ENCODE results near the gene TRPM3. TPM values are rescaled to one million over a fixed set of nuclear protein-coding genes. Genes with fewer than 3 reads are reported as not detected.

The TRPM3 gene
- total RNA-seq, 4 donors from 2014 or later: 0.27 to 1.2 (median 0.47) TPM; not detected in 1

- WGBS, 2 donors (ENCODE audit: low coverage in 1 of 2): 87 to 92% methylated on average over 1 of the region's 1 CpG
- ATAC-seq: no peak
Measured at GRCh38 chr9:70556771-70557170, 564.6 kb downstream of the TRPM3 start.

GRCh38 chr9:70554881-70555280 is 566.5 kb downstream of the TRPM3 start:
- Histone ChIP-seq H3K27me3 (no peaks in the 10 kb centered on the region), H3K9me3 (no peaks in the 10 kb centered on the region), H3K27ac (peak overlapping the region; percentile 15 to 81 (median 62)), H3K4me3 (no peak overlapping the region), H3K36me3 (no peaks in the 10 kb centered on the region), H3K4me1 (peaks cover 0 to 21% (median 16%) of the 10 kb centered on the region in 3 donors)
- ATAC-seq: no peak
- WGBS, 2 donors (ENCODE audit: low coverage in 1 of 2): 58 to 64% methylated on average over 2 of the region's 2 CpGs
- TF ChIP-seq POLR2AphosphoS5 (IDR thresholded peaks at IDR 0.05): no peak
- no peak for TF ChIP-seq POLR2A (IDR thresholded peaks at IDR 0.05)
- TF ChIP-seq CTCF (IDR thresholded peaks at IDR 0.05): no peak
- no peak for TF ChIP-seq EP300 (IDR thresholded peaks at IDR 0.05)

More at GRCh38 chr9:70556771-70557170, 564.6 kb downstream of the TRPM3 start:
- Histone ChIP-seq H3K4me3 (no peak overlapping the region), H3K9me3 (no peaks in the 10 kb centered on the region), H3K36me3 (no peaks in the 10 kb centered on the region), H3K4me1 (peaks cover 0 to 21% (median 16%) of the 10 kb centered on the region in 3 donors), H3K27me3 (no peaks in the 10 kb centered on the region), H3K27ac (no peak overlapping the region)
- no peak for TF ChIP-seq POLR2A (IDR thresholded peaks at IDR 0.05)
- TF ChIP-seq POLR2AphosphoS5 (IDR thresholded peaks at IDR 0.05): no peak
- TF ChIP-seq CTCF (IDR thresholded peaks at IDR 0.05): no peak
- TF ChIP-seq EP300 (IDR thresholded peaks at IDR 0.05): no peak

GRCh38 chr9:70553707-70554673 is 567.4 kb downstream of the TRPM3 start:
- ATAC-seq: peak; percentile 73
- no peaks in the 10 kb centered on the region for H3K36me3 ChIP-seq
- H3K27me3 ChIP-seq: no peaks in the 10 kb centered on the region
- no peak overlapping the region for H3K4me3 ChIP-seq
- peaks cover 0 to 21% (median 16%) of the 10 kb centered on the region in 3 donors for H3K4me1 ChIP-seq
- 34 to 40% methylated on average over 4 to 8 of the region's 12 CpGs for WGBS, 2 donors (ENCODE audit: low coverage in 1 of 2)
- peak overlapping the region in 3 of 4 donors; percentile 61 to 81 (median 62) for H3K27ac ChIP-seq
- TF ChIP-seq CTCF (IDR thresholded peaks at IDR 0.05) (no peak), POLR2AphosphoS5 (IDR thresholded peaks at IDR 0.05) (peak; percentile 4), EP300 (IDR thresholded peaks at IDR 0.05) (no peak), POLR2A (IDR thresholded peaks at IDR 0.05) (no peak)
- no peaks in the 10 kb centered on the region for H3K9me3 ChIP-seq

GRCh38 chr9:70552561-70552960 is 568.9 kb downstream of the TRPM3 start:
- Histone ChIP-seq H3K27me3 (no peaks in the 10 kb centered on the region), H3K36me3 (no peaks in the 10 kb centered on the region), H3K4me3 (no peak overlapping the region), H3K9me3 (no peaks in the 10 kb centered on the region), H3K27ac (no peak overlapping the region), H3K4me1 (peaks cover 0 to 21% (median 16%) of the 10 kb centered on the region in 3 donors)
- ATAC-seq: no peak
- TF ChIP-seq EP300 (IDR thresholded peaks at IDR 0.05): no peak
- no peak for TF ChIP-seq POLR2A (IDR thresholded peaks at IDR 0.05)
- TF ChIP-seq POLR2AphosphoS5 (IDR thresholded peaks at IDR 0.05): no peak
- TF ChIP-seq CTCF (IDR thresholded peaks at IDR 0.05): no peak
- WGBS, 2 donors (ENCODE audit: low coverage in 1 of 2): 94 to 100% methylated on average over 2 to 7 of the region's 9 CpGs
